Heart right ventricle (tissue), 16 donors: Measurements from ENCODE around the gene PI4K2A. TPM values are rescaled to one million over a fixed set of nuclear protein-coding genes. Genes with fewer than 3 reads are reported as not detected.

Experiments
- ATAC-seq, 8 donors: fragments of 200-7000 bp; cut with Tn5 transposase; one replicate each; pipeline ENCODE4 v1.9.1; 2020; ENCODE audit warnings: mild to moderate bottlenecking in 8 of 8, moderate library complexity in 8 of 8, moderate number of reproducible peaks in 1 of 8
- DNase-seq, 2 donors: peaks; one replicate each; pipeline ENCODE4 v3.0.0-alpha.2; 2020
- H3K27ac ChIP-seq, 10 donors: fragments of 200-600 bp; sonication (generic) in 2 of 10; one replicate each; pipeline versions ENCODE4 v1.5.0 to v1.8.0; 2020 to 2022; ENCODE audit warnings: mild to moderate bottlenecking in 3 of 10
- H3K27me3 ChIP-seq, 7 donors: fragments of 200-600 bp; one replicate each; pipeline ENCODE4 v1.8.0; 2021 to 2022; ENCODE audit warnings: mild to moderate bottlenecking in 2 of 7
- H3K36me3 ChIP-seq, 9 donors: fragments of 200-600 bp; sonication (generic) in 1 of 9; one replicate each; pipeline versions ENCODE4 v1.5.0 to v1.8.0; 2020 to 2022; ENCODE audit warnings: mild to moderate bottlenecking in 2 of 9
- H3K4me1 ChIP-seq, 9 donors: fragments of 200-600 bp; sonication (generic) in 1 of 9; one replicate each; pipeline versions ENCODE4 v1.5.0 to v1.8.0; 2020 to 2022; ENCODE audit warnings: mild to moderate bottlenecking in 4 of 9
- H3K4me3 ChIP-seq, 10 donors: fragments of 200-600 bp; sonication (generic) in 2 of 10; one replicate each; pipeline versions ENCODE4 v1.5.0 to v1.8.0; 2020 to 2022; ENCODE audit warnings: mild to moderate bottlenecking in 7 of 10, moderate library complexity in 2 of 10
- H3K9me3 ChIP-seq, 11 donors: fragments of 200-600 bp in 10 of 11; sonication (generic) in 2 of 11; one replicate each; pipeline versions ENCODE4 v1.5.0 to v1.8.0; 2013 to 2022; ENCODE audit warnings: mild to moderate bottlenecking in 2 of 11, control low read depth in 1 of 11, moderate library complexity in 1 of 11
- WGBS, 2 donors: extraction: QIAGEN DNeasy Blood & Tissue Kit; methylation state at CpG; one replicate each; pipeline ENCODE4 v1.1.7; 2013; ENCODE audit warnings: inconsistent platforms in 1 of 2; 5-methylcytosine and 5-hydroxymethylcytosine counted together
- intact Hi-C, 10 donors: fragments of 100-400 bp; cut with DNase I; formaldehyde crosslinking; loops; one replicate each; pipeline versions ENCODE4 v1.11.1 to v1.14.2; 2022
- long read RNA-seq, 3 donors: library from polyadenylated mRNA; unstranded; transcript quantifications; one replicate each; pipeline ENCODE4 v2.0.0, GENCODE V29; 2020 to 2021
- polyA plus RNA-seq, 2 donors: library from polyadenylated mRNA; stranded (reverse); fragments of 200-250 nt; gene quantifications; one replicate each; pipeline ENCODE4 v1.2.3, GENCODE V29; 2013
- total RNA-seq, 10 donors: library from RNA; stranded (reverse); fragmentation: NEBNext Ultra II Directional in 3 of 10; extraction: Animal tissue kit (Norgen Biotek cat#: 25700) in 3 of 10; gene quantifications; one replicate each; pipeline versions ENCODE4 v1.2.1 to v1.2.4, GENCODE V29; 2021 to 2023
- TF ChIP-seq, protein P1 (sequence below), 9 donors: fragments of 200-600 bp; sonication (generic) in 2 of 9; IDR thresholded peaks; one replicate each; pipeline versions ENCODE4 v1.5.0 to v1.8.0; 2021 to 2022; ENCODE audit warnings: antibody characterized with exemption in 9 of 9, mild to moderate bottlenecking in 5 of 9, moderate library complexity in 1 of 9
- donor health status: Arrhythmogenic right ventricular cardiomyopathy.
- donor health status: ischemic (EF 13 %, LVEDD 7.1; RV severe dilation, severe dysfunction).
- donor health status: healthy with polysubstance abuse.
- donor health status: DM: no; HTN: yes; CAD: no.
- donor health status: DM: no; HTN: no; CAD: no.
- donor health status: ischemic (EF 25% LVEDD 6.9; RV normal size, moderate dysfunction).
- donor health status: ischemic (EF 25% LVEDD 5.7; RV mildly dilated, moderate dysfunction).
- donor health status: healthy.
- donor health status: DM: yes; HTN: yes; CAD: no.
- donor health status: Ischemic cardiomyopathy.
- donor health status: ischemic (EF 35%, LVEDD 5.7; RV mildly dilated, moderate dysfunction).
- donor health status: nonischemic (EF 11% LVEDD 7.7; RV severe dilation, severe dysfunction).
- donor health status: DM: yes; HTN: yes; CAD: no.
- donor health status: PGD.
- donor health status: ischemic (EF 29% LVEDD 5.4; RV normal size, mild dysfunction).
- donor health status: nonischemic (EF 23%, LVEDD 6.1; RV moderate dilation, normal function).

PI4K2A gene
- total RNA-seq (10 to 100 TPM in 9 of 10 donors, 1 to 10 TPM in 1; 9.4 to 18.5 (median 14.2) TPM), polyA plus RNA-seq (10 to 100 TPM in 1 of 2 donors, 1 to 10 TPM in 1; 5.3 to 20.7 TPM)
- long read RNA-seq, donor 1, full-length matches to known transcripts: 9 of 9 reads
- long read RNA-seq, donor 1, partial matches to known transcripts: 0 of 9 reads
- long read RNA-seq, donor 1, other reads (novel, unspliced or antisense): 0 of 9 reads
- long read RNA-seq, donor 2, full-length matches to known transcripts: 5 of 14 reads
- long read RNA-seq, donor 2, partial matches to known transcripts: 7 of 14 reads
- long read RNA-seq, donor 2, other reads (novel, unspliced or antisense): 2 of 14 reads
- long read RNA-seq, donor 3, partial matches to known transcripts: 8 of 12 reads
- long read RNA-seq, donor 3, other reads (novel, unspliced or antisense): 4 of 12 reads

GRCh38 chr10:97640174-97640867 lies at the start of gene PI4K2A:
TSS of gene PI4K2A (plus strand) at chr10:97640671. CDS start at chr10:97640743, 72 bp downstream.
- H3K27me3 ChIP-seq: no peaks in the 10 kb centered on the region
- TF ChIP-seq, protein P1, sequence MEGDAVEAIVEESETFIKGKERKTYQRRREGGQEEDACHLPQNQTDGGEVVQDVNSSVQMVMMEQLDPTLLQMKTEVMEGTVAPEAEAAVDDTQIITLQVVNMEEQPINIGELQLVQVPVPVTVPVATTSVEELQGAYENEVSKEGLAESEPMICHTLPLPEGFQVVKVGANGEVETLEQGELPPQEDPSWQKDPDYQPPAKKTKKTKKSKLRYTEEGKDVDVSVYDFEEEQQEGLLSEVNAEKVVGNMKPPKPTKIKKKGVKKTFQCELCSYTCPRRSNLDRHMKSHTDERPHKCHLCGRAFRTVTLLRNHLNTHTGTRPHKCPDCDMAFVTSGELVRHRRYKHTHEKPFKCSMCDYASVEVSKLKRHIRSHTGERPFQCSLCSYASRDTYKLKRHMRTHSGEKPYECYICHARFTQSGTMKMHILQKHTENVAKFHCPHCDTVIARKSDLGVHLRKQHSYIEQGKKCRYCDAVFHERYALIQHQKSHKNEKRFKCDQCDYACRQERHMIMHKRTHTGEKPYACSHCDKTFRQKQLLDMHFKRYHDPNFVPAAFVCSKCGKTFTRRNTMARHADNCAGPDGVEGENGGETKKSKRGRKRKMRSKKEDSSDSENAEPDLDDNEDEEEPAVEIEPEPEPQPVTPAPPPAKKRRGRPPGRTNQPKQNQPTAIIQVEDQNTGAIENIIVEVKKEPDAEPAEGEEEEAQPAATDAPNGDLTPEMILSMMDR (IDR thresholded peaks at IDR 0.05): no peak
- intact Hi-C loops: no loop called here
- H3K9me3 ChIP-seq: no peaks in the 10 kb centered on the region
- ATAC-seq (peak; percentile 99 to 100 (median 99)), DNase-seq (peak; percentile 97 to 99)
- H3K4me3 ChIP-seq: peak within 1 kb of the TSS; percentile 66 to 92 (median 84)
- H3K36me3 ChIP-seq: peaks cover 0 to 24% (median 0%) of the 10 kb centered on the region in 9 donors
- peak within 1 kb of the TSS; percentile 17 to 92 (median 78) for H3K27ac ChIP-seq
- peaks cover 0 to 30% (median 17%) of the 10 kb centered on the region in 9 donors for H3K4me1 ChIP-seq
- WGBS, 2 donors: 2% methylated on average over 54 of the region's 54 CpGs

DNA sequence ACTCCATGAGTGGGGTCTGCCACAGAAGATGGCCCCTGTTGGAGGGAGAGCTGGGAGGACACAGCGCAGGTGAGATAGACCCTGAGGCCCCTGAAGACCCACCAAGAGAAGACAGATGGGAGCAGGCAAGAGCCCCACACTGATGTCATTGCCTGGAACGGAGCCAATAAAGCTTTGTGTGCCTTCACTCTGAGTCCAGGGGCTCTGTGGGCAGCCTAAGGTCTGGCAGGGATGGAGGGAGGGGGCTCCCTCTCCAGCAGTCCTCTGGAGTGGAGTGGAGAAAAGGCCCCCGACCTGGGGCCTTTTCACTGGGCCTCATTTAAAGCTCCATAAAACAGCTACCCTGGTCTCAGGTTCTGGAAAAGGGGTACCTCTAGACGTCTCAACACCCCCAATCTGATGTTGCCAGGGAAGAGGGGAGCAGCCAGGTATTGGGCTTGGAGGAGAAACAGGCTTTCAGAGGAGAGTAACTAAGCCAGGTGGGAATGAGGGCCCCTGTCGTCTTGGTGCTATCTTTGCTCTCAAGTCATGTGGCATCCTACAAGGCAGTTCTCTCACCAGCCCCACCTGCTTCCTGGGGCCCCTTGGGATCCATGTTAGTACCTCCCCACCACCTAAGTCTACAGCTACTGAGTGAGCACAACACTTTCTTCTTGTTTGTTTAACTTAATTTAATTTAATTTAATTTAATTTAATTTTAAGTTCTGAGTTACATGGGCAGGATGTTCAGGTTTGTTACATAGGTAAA lies 49.5 kb upstream of the PI4K2A start:
- no peaks in the 10 kb centered on the region for H3K27me3 ChIP-seq
- ATAC-seq (no peak), DNase-seq (no peak)
- intact Hi-C loops: no loop called here
- 67 to 68% methylated on average over 5 of the region's 5 CpGs for WGBS, 2 donors
- no peak overlapping the region for H3K27ac ChIP-seq
- H3K36me3 ChIP-seq: no peaks in the 10 kb centered on the region
- no peaks in the 10 kb centered on the region for H3K9me3 ChIP-seq
- H3K4me1 ChIP-seq: peaks cover 0 to 35% (median 12%) of the 10 kb centered on the region in 9 donors
- TF ChIP-seq, protein P1 (IDR thresholded peaks at IDR 0.05): no peak
- no peak overlapping the region for H3K4me3 ChIP-seq

- Histone ChIP-seq H3K4me3 (no peak overlapping the region), H3K9me3 (no peaks in the 10 kb centered on the region), H3K36me3 (no peaks in the 10 kb centered on the region), H3K4me1 (peaks cover 5 to 49% (median 22%) of the 10 kb centered on the region in 9 donors), H3K27me3 (no peaks in the 10 kb centered on the region), H3K27ac (peak overlapping the region in 6 of 10 donors; percentile 20 to 99 (median 62))
- intact Hi-C loops: no loop called here
- ATAC-seq (no peak), DNase-seq (no peak)
- TF ChIP-seq, protein P1 (IDR thresholded peaks at IDR 0.05): no peak
- WGBS, 2 donors: 66% methylated on average over 4 of the region's 4 CpGs
Measured at GRCh38 chr10:97593421-97593820, 47.0 kb upstream of the PI4K2A start.
